Prostate gland (tissue), 2 donors: ENCODE data around the gene PPP1R12B.
"Not testable (repeated sequence)": the region's sequence is repeated elsewhere in the genome, so short reads cannot be mapped to it uniquely, and the experiment has no call there.

Source experiments
- CTCF ChIP-seq, 4 experiments: fragments of 200-600 bp in 2 of 4; fragments of 450-650 bp in 2 of 4; sonication (generic) in 2 of 4; IDR thresholded peaks; 1 replicate in 3 of 4; 2 replicates in 1 of 4; pipeline ENCODE4 v1.5.1; 2016 to 2019; ENCODE audit warnings: antibody characterized with exemption in 4 of 4, mild to moderate bottlenecking in 2 of 4, moderate library complexity in 2 of 4
- POLR2A ChIP-seq: fragments of 450-650 bp; IDR thresholded peaks from one replicate; pipeline ENCODE4 v1.6.1; 2016; ENCODE audit warnings: antibody characterized with exemption, mild to moderate bottlenecking
- POLR2AphosphoS5 ChIP-seq: sonication (generic); formaldehyde crosslinking; IDR thresholded peaks from one replicate; pipeline ENCODE4 v1.6.1; 2017; ENCODE audit warnings: antibody characterized with exemption

GRCh38 chr1:202370906-202371305 is 22.4 kb downstream of the PPP1R12B start:
- not testable (repeated sequence) for TF ChIP-seq POLR2A; CTCF (IDR thresholded peaks at IDR 0.05); POLR2AphosphoS5
